NCI-H1694 (cell line): ENCODE measurements around the gene WASF3.

ENCODE experiments used
- DNase-seq: peaks from one replicate; lab custom pipeline; 2025; lab: John Stamatoyannopoulos, UW

WASF3 gene

DNA sequence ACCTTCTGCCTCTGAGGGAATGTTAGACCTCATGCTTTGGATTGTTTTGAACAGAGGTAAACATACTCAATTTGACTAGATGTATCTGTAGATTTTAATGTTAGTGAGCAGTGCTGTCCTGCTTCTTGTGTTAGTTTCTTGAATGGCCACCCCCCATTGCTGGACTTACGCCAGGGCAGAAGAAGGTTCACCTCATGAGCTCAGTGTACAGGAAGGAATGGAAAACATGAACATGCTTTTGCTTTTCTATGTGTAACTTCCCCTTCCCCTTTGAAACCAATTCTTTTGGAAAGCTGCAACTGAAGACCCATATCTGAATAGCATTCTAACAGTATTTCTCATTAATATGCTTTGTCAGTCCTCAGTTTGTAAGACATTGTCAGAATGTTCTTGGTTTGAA is 32.3 kb downstream of the WASF3 start:
- DNase-seq = no peak

DNA sequence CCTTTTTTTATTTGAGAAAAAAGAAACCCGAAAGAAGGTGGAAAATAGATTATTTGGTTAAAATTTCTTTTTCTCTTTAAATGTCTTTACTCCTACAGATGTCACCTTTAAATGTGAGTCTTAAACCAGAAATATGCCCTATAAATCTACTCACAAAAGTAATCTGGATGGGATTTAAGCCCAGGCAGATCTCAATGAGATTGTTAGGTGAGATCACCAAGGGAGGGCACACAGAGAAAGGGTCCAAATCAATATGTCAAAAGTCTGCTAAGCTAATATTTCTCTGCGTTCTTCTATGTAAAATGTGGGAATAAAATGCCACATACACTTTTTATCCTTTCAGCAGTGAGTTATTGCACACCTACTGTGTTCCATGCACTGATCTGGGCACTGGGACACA is 32.9 kb downstream of the WASF3 start:
- DNase-seq = no peak

DNA sequence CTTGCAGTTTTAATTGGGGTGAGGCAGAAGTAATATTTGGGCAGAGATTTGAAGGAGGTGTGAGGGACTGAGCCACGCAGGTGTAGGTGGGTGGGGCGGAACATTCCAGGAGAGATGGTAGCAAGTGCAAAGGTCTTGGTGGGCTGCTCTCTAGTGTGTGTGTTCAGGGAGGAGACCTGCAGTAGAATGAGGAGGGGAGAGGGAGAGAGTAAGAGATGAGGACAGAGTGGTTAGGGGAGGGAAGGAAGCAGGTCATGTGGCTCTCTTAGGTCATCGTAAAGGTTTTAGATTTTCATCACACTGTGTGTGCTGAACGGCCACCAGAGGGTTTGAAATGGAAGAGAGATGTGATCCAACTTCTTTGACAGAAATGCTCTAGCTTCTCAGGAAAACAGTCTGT is 33.5 kb downstream of the WASF3 start:
- DNase-seq = no peak

DNA sequence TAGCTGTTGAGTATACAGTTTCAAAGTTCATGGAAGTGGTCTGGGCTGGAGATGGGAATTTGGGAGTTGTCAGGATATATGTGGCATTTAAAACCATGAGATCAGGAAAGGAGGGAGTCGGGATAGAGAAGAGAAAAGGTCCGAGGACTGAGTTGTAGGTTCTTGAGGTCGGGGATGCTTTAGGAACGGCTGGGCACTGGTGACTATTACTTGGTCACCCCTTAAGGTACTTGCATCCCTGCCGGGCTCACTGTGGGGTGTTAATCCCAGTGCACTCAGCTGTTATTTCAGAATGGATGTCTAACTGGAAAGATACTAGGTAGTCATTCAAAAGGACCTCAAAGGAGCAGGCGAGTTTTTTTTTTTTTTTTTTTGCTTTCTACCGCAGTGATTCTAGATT is 34.2 kb downstream of the WASF3 start:
- DNase-seq = no peak

DNA sequence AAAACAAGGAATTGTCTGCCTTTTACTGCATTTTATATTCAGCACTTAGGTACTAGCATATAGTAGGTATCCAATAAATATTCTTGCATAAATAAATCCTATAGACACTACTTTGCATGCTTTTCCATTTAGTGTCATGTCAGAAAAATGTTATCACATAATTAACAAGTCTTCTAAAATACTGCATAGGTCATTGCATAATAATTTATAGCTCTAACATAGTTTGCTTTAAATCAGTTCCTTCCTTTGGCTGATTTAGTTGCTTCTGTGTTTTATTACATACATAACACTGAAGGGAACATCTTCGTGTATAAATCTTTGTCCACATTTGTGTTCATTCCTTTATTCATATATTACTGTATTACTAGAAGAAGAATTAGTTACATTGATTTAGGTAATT is 36.2 kb downstream of the WASF3 start:
- DNase-seq = no peak

GRCh38 chr13:26594363-26594762 is 36.9 kb downstream of the WASF3 start:
- no peak for DNase-seq

- DNase-seq = no peak
Observed at GRCh38 chr13:26596458-26596857, 39.0 kb downstream of the WASF3 start.

- DNase-seq = no peak
Observed at GRCh38 chr13:26599403-26599802, 41.9 kb downstream of the WASF3 start.

DNA sequence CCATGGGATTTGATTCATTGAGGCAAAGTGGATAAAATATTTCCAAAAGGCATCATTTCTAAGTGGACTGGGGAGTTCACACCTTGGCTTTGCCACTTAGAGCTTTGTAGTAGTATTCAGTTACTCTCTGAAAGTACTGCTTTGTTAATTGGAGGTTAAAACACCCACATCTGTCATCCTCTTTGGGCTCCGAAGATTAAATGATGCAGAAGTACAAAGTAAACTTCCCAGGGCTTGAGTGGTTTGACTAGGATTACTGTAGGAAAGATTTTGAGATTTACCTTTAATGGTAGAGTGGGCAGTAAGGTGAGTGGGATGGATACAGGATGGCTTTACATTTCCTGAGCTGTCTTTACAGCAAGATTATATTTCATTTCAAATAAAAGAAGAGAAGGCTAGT is 42.4 kb downstream of the WASF3 start:
- DNase-seq = no peak

DNA sequence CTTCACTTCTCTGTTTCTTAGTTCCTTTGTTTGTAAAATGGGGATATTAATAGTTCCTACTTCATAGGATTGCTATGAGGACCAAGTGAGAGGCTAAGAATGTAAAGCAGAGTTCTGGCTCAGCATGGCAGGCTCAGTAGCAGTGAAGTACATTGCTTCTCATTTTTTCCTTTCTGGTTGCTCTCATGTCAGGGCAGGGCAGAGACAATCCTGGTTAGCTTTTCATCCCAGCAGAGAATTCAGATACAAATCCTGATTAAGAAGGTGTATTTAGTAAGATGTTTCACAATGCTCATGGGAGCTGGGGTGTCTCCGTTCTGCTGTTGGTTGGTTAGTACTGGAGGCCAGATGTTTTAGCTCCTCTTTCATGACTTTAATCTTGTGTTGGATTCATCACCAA is 42.9 kb downstream of the WASF3 start:
- DNase-seq = no peak

DNA sequence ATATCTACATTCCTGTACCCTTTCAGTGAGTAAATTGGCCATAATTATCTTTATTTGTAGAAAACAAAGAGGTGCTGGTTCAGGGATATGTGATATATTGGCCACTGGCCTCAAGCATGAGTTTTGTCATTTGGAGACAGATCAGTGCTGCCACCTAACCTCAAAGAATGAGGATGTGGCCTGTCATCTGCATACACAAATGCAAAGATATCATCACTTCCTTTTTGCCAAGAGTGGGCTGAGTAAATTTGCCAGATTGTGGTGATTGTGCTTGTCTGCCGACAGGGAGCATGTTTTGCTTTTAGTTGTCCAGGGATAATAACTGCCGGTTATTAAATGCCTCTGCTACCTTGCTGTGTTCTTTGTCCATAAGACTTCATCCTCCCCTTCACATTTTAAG is 44.2 kb downstream of the WASF3 start:
- peak; percentile 27 for DNase-seq

- no peak for DNase-seq
Observed at GRCh38 chr13:26602783-26603182, 45.3 kb downstream of the WASF3 start.

GRCh38 chr13:26604784-26605545 is 47.5 kb downstream of the WASF3 start:
- DNase-seq = no peak

DNA sequence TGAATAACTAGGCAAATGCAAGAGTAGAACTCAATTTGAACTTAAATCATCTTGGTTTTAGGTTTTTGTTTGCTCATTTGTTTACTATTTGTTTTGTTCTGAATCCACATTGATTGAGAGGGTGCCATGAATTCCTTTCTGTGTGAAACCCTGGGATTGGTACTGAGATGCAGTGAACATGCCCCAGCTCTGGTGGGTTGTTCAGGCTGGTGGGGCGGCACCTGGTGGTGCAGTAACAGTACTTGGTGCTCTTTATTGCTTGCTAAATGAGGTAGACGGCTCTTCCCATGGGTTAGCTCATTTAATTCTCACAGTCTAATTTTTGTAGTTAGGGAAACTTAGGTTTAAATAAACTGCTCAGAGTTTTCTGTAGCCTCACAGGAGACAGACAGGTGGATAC is 48.4 kb downstream of the WASF3 start:
- no peak for DNase-seq

DNA sequence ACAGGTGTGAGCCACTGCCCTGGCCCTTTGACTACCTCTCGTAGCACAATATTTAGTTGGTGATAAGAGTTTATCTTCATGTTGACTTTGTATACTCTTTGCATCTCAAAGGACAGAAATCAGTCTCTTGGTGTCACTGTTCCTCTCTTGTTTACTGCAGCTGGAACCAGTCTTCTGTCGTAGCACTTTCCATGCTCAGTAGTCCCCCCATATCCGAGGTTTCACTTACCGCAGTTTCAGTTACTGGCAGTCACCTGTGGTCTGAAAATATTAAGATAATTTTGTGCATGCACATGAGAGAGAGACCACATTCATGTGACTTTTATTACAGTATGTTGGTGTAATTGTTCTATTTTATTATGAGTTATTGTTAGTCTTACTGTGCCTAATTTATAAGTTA is 49.1 kb downstream of the WASF3 start:
- no peak for DNase-seq

DNA sequence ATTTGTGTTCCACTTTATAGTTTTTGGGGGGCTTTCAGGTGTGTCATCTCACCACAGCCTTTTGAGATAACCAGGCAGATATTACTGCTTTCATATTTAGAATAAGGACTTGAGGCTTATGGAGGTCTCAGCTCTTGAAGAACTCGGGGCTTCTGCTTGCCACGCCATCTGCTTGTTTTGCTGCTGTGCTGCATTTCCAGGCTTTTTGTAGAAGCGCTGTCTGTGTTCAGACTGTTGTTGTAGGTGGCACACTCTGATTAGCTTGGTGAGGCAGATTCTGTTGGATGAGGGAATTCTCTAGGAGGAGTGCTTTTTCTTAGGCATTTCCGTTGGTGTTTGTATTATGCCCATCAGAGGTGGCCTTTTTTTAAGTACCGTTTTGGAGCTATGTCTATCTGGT is 57.2 kb downstream of the WASF3 start:
- peak; percentile 42 for DNase-seq

- DNase-seq = no peak
Observed at GRCh38 chr13:26616126-26616525, 58.6 kb downstream of the WASF3 start.

GRCh38 chr13:26618726-26619125 is 61.2 kb downstream of the WASF3 start:
- DNase-seq = no peak

DNA sequence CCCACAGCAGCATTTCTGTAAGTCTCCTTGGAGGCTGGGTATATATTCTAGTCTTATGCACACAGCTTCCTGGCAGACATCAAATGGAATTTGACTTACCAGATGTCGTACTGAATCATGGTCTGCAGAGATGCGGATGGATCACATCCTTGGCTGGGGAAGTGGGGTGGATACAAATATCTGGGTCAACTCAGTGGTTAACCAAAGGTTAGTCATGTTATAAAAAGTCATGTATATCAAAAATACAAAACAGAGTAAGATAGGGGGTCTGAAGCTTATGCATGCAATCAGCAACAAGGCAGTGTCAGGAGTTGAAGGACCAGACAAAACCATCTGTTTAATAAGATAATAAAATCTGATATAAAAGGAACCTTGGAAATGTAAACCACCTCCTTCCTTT is 61.9 kb downstream of the WASF3 start:
- no peak for DNase-seq

GRCh38 chr13:26621731-26622401 is 64.4 kb downstream of the WASF3 start:
- no peak for DNase-seq

- no peak for DNase-seq
Observed at GRCh38 chr13:26623125-26623524, 65.6 kb downstream of the WASF3 start.

DNA sequence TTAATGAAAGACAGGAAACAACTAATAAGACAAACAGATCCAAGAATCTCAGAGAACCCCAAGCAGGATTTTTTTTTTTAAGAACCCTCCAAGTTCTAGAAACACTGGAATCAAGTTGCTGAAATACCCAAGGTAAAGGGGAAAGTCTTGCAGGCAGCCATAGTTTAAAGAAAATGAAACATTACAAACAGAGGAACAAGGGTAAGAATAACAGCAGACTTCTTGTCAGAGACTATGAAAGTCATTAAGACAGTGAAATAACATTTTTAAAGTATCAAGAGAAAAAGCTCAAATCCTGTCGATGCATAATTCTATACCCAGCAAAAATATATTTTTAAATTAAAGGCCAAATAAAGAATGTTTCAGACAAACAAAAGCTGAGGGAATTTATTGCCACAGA is 67.1 kb downstream of the WASF3 start:
- DNase-seq = no peak

GRCh38 chr13:26626271-26626670 is 68.8 kb downstream of the WASF3 start:
- DNase-seq = no peak

GRCh38 chr13:26628706-26629105 is 71.2 kb downstream of the WASF3 start:
- peak; percentile 55 for DNase-seq
